HFF-Myc (cell line): Measurements from ENCODE around the gene NKX2-4.
A peak's percentile ranks its signal among the peaks of the same experiment; 100 is the strongest.

Experiments used
- DNase-seq: peaks from one replicate; pipeline ENCODE4 v3.0.0-alpha.2; 2011; ENCODE audit warnings: low read depth; ENCODE audit errors: extremely low read depth
- H3K4me3 ChIP-seq: replicated peaks from 2 replicates; pipeline ENCODE4 v1.5.1; 2011; ENCODE audit warnings: low read depth, mild to moderate bottlenecking, control low read depth, low read length
- CTCF ChIP-seq: IDR thresholded peaks from 2 replicates; pipeline ENCODE4 v1.5.1; 2012; ENCODE audit warnings: mild to moderate bottlenecking, low read depth, low read length, control low read depth; ENCODE audit errors: missing control alignments

Gene NKX2-4

GRCh38 chr20:21355981-21356380 lies 41.3 kb downstream of the NKX2-4 start:
- no peak for DNase-seq
- TF ChIP-seq CTCF, result no peak
- no peak overlapping the region for H3K4me3 ChIP-seq

GRCh38 chr20:21353236-21353635 lies 44.1 kb downstream of the NKX2-4 start:
- no peak for DNase-seq
- TF ChIP-seq CTCF, result no peak
- H3K4me3 ChIP-seq, result no peak overlapping the region

- peak; percentile 2 for DNase-seq
- TF ChIP-seq CTCF, result no peak
These were observed 44.6 kb downstream of the NKX2-4 start for GRCh38 chr20:21352703-21353102.

More at GRCh38 chr20:21352703-21353102, 44.6 kb downstream of the NKX2-4 start:
- no peak overlapping the region for H3K4me3 ChIP-seq
